Testis (tissue), 2 donors: ENCODE measurements around the gene SHFL.

Experiments
- CTCF ChIP-seq, 3 experiments: fragments of 450-650 bp in 2 of 3; fragments of 200-600 bp in 1 of 3; sonication (generic) in 1 of 3; IDR thresholded peaks; one replicate each; pipeline ENCODE4 v1.5.1; 2016 to 2019; ENCODE audit warnings: antibody characterized with exemption in 3 of 3, mild to moderate bottlenecking in 2 of 3, moderate library complexity in 1 of 3
- POLR2A ChIP-seq: fragments of 450-650 bp; IDR thresholded peaks from one replicate; pipeline ENCODE4 v1.6.1; 2017; ENCODE audit warnings: antibody characterized with exemption, mild to moderate bottlenecking, moderate library complexity

GRCh38 chr19:10124429-10124828 is 38.3 kb downstream of the SHFL start:
- TF ChIP-seq CTCF (IDR thresholded peaks at IDR 0.05), result no peak
- TF ChIP-seq POLR2A, result no peak
